ENCODE data around the gene LONRF3.
"Not testable (repeated sequence)": the region's sequence is repeated elsewhere in the genome, so short reads cannot be mapped to it uniquely, and the experiment has no call there.

The LONRF3 gene

GRCh38 chrX:119027960-119028732 lies 53.7 kb downstream of the LONRF3 start:
- not testable (repeated sequence) for H3K4me3 ChIP-seq (ENCODE audit: low read length)

GRCh38 chrX:119028733-119029330 lies 54.4 kb downstream of the LONRF3 start:
- DNase-seq (ENCODE audit: low read depth, low spot score) = no peak

More at GRCh38 chrX:119027960-119028732, 53.7 kb downstream of the LONRF3 start:
- DNase-seq (ENCODE audit: low read depth, low spot score) = not testable (repeated sequence)

GRCh38 chrX:119029656-119030055 lies 55.2 kb downstream of the LONRF3 start:
- H3K4me3 ChIP-seq (ENCODE audit: low read length); DNase-seq (ENCODE audit: low read depth, low spot score): not testable (repeated sequence)

More at GRCh38 chrX:119028733-119029330, 54.4 kb downstream of the LONRF3 start:
- H3K4me3 ChIP-seq (ENCODE audit: low read length) = no peak overlapping the region

- DNase-seq (ENCODE audit: low read depth, low spot score) = no peak
- H3K4me3 ChIP-seq (ENCODE audit: low read length) = no peak overlapping the region
Measured at GRCh38 chrX:119030990-119031389, 56.6 kb downstream of the LONRF3 start.

DNA sequence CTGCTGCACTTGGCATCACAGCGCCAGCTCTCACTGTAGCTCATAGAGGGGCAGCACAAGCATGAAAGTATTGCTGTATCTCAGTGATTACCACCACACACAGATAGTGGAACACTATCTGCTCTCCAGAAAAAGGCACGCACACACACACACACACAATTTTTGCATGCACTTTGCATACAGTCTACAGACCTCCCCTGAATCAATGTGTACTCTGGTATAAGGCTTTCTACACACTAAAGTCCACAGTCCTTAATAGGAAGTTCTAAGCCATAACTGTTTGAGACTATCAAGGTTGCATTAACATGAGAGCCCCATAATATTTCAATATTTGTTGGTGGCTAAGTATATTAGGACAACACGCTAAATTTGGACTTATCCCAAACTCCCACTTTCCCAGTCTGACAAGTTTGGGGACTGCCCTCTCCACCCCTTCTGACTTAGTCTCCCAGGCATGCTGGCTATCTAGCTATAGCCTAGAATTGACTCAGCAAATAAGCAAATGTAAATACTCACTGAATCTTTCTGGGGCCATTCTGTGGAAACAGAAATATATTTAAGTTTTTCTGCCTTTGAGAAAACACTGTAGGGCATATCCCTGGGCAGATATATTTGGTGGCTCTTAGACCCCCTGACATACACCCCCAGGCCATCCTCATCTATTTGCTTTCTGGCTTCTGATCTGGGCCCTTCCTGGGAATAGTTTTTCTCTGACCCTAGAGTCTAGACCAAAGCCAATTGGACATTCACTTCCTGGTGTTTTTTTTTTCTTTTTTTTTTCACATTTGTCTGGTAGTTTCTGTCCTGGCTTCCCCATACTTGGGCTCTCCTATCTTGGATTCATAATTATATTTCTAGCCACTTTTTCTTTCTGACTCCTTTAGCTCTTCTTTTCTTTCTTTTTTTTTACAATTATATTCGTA lies 62.0 kb downstream of the LONRF3 start:
- no peak for DNase-seq (ENCODE audit: low read depth, low spot score)
- H3K4me3 ChIP-seq (ENCODE audit: low read length) = no peak overlapping the region

DNA sequence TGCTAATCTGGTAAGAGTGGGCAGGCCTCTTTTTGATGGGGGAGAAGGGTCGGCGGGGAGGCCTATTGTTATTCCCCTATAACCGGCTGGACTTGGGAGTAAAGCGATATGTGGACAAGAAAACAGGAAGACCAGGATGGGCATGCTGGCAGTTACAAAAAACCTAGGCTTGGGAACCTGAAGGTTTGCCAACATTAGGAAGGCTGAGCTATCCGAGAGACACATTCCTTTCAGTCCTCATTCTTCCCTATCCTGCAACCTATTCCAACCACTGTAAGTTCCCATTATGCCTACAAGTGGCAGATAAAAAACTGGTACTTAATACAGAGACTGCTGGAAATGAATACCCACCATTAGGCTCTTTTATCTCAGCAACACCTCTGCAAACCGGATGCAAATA lies 66.0 kb downstream of the LONRF3 start:
- DNase-seq (ENCODE audit: low read depth, low spot score) = no peak
- H3K4me3 ChIP-seq (ENCODE audit: low read length) = no peak overlapping the region

DNA sequence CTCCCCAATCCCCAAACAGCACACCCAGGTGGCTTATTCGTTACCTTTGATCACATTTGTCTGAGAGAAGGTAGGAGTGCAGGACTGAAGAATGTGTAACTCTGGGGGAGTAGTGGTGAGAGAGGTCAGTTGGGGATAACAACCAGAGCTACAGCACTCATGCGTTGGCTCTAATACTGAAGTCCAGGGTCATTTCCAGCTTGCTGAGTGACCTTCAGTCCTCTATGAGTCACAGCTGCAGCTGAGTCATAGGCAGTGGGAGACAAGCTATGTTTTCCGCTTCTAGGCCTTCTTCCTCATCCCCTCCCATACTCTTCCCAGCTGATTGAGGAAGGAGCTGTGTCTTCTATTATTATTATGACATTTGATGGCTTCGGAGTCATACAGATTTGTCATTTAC lies 66.8 kb downstream of the LONRF3 start:
- DNase-seq (ENCODE audit: low read depth, low spot score) = no peak
- H3K4me3 ChIP-seq (ENCODE audit: low read length) = no peak overlapping the region

- no peak overlapping the region for H3K4me3 ChIP-seq (ENCODE audit: low read length)
- no peak for DNase-seq (ENCODE audit: low read depth, low spot score)
Measured at GRCh38 chrX:119042040-119042439, 67.6 kb downstream of the LONRF3 start.

DNA sequence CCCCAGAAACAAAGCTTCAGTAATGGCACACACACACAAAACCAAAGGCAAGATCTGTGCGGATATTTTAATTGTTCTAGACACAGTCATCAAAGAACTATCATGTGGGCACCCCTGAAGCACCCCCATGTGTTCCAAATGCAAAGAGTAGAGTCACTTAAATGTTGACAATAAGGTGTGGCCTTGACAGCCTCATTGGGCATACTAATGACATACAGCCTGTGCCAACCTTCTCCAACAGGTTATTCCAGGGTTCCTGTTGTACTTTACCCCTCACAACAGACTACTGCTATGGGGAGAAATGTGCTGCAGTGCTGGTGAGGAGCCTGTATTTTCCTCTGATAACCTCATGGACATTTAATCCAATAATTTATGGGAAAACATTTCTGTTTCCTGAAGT lies 68.6 kb downstream of the LONRF3 start:
- DNase-seq (ENCODE audit: low read depth, low spot score) = no peak
- H3K4me3 ChIP-seq (ENCODE audit: low read length) = no peak overlapping the region

GRCh38 chrX:119045884-119046283 lies 71.5 kb downstream of the LONRF3 start:
- no peak for DNase-seq (ENCODE audit: low read depth, low spot score)
- H3K4me3 ChIP-seq (ENCODE audit: low read length) = no peak overlapping the region

- DNase-seq (ENCODE audit: low read depth, low spot score) = no peak
- H3K4me3 ChIP-seq (ENCODE audit: low read length) = no peak overlapping the region
Measured at GRCh38 chrX:119055687-119056086, 81.3 kb downstream of the LONRF3 start.

DNA sequence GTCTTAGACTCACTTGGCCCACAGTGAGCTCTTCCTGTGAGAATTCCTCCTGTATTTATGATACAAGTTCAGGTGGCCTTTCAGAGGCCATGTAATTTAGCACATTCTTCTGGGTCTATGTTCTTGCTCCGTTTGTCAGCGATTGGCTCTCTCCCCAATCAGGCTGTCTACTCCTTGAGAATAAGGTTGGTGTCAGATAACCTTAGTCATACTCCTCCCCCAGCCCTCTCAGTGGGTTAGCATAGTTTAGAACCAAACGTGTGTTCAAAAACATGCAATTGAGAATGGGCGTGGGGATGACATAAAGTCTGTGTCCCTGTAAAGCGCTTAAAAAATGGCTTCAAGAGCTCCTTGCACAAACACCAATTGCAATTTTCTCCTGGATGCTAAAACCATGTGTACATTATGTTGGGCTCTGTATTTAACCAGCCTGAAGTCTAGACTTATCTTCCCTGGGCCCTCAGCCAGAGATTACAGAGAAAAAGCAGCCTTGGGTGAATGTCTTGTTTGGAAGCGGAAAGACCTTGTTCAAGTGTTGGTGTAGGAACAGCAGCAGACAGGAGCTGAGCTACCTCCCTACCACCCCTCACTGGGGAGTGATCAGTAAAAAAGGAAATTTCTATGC lies 88.4 kb downstream of the LONRF3 start:
- no peak for DNase-seq (ENCODE audit: low read depth, low spot score)
- H3K4me3 ChIP-seq (ENCODE audit: low read length) = no peak overlapping the region

DNA sequence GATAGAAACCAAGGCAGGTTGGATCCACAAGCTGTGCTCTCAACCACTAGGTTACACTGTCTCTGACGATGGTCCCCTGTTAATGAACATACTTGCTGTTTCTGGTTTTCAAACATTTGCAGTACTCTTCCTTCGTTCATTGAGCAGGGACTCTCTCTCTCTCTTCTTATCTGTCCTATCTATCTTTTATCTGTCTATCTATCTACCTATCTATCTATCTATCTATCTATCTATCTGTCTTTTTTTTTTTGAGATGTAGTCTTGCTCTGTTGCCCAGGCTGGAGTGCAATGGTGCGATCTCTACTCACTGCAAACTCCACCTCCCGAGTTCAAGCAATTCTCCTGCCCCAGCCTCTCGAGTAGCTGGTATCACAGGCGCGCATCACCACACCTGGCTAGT lies 89.0 kb downstream of the LONRF3 start:
- no peak overlapping the region for H3K4me3 ChIP-seq (ENCODE audit: low read length)
- DNase-seq (ENCODE audit: low read depth, low spot score) = no peak

DNA sequence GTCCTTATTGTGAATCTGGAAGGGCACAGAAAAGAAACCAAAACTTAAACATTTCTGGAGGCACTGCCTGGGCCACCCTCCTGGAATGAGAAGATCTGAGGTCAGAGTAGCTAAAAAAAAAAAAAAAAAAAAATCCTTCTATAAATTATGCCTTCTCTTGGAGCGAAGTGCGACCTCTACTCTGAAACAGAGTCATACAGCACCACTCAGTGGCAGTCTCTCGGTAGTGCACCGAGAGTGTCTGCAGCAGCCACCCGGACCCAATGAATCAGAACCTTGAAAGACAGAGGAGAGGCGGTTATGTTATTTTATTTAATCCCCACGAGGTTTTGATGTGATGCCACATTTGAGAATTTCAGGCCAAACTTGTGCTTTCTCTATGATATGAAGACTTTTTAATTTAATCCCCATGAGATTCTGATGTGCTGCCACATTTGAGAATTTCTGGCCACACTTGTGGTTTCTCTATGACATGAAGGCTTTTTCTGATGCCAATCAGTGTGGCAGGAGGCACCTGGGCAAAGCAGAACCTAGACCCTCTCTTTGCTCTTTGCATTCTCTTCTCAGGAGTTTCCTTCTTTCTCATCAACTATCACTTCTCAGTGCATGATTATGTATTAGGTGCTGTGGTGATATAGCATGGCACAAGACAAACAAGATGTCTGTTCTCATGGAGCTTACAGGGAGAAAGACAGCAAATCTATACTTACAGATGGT lies 92.8 kb downstream of the LONRF3 start:
- no peak overlapping the region for H3K4me3 ChIP-seq (ENCODE audit: low read length)
- no peak for DNase-seq (ENCODE audit: low read depth, low spot score)
